Stimulated activated memory B cell treated with anti-CD40 and anti-IgM and Interleukin-4, amounts not matched to agents 10 μg/mL and 1 μg/mL and 100 μg/mL, for 72 hours (primary cell): ENCODE results near the gene SORCS3.

Experiments
- ATAC-seq: fragments of 150-1000 bp; cut with Tn5 transposase; 2 replicates; pipeline ENCODE4 v1.10.0; 2021
- H3K27ac Mint-ChIP-seq: one replicate; pipeline ENCODE4 v1.8.0; 2022; ENCODE audit warnings: mild to moderate bottlenecking, mixed read lengths
- H3K27me3 Mint-ChIP-seq: one replicate; pipeline ENCODE4 v1.8.0; 2022; ENCODE audit warnings: mixed read lengths
- H3K36me3 Mint-ChIP-seq: one replicate; pipeline ENCODE4 v1.8.0; 2022; ENCODE audit warnings: mixed read lengths
- H3K4me1 Mint-ChIP-seq: one replicate; pipeline ENCODE4 v1.8.0; 2022; ENCODE audit warnings: mixed read lengths
- H3K4me3 Mint-ChIP-seq: one replicate; pipeline ENCODE4 v1.8.0; 2022; ENCODE audit warnings: mild to moderate bottlenecking, moderate library complexity, mixed read lengths
- H3K9me3 Mint-ChIP-seq: one replicate; pipeline ENCODE4 v1.8.0; 2022; ENCODE audit warnings: mixed read lengths

Gene SORCS3

DNA sequence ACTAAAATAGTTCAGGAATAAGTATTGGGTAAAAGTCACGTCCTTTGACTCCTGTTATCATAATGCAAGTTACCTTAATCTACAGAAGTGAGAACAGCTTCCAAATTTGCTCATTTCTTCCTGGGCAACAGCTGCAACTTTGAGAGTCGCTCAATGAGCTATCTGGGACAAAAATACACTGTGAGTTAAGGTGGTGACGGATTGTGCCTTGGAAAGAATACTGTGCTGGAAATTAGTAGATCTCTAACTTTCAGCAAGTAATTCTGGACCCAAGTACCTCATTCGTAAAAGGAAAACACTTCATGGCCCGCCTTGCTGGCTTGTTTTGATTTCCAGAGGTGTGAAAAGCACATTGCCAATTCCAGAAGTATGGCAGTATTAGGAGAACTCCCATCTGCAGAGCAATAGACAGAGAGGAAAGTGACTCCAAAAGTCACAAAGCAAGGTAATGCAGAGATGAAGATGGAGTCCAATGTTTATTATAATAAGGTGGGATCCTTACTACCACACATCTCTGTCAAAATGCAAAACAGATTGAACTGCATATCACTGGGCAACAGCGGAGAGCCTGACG is 626.0 kb downstream of the SORCS3 start:
- Mint-ChIP-seq H3K9me3 (peaks cover 2% of the 10 kb centered on the region), H3K36me3 (no peaks in the 10 kb centered on the region), H3K27ac (no peak overlapping the region), H3K27me3 (no peaks in the 10 kb centered on the region), H3K4me1 (no peaks in the 10 kb centered on the region), H3K4me3 (no peak overlapping the region)
- no peak for ATAC-seq

DNA sequence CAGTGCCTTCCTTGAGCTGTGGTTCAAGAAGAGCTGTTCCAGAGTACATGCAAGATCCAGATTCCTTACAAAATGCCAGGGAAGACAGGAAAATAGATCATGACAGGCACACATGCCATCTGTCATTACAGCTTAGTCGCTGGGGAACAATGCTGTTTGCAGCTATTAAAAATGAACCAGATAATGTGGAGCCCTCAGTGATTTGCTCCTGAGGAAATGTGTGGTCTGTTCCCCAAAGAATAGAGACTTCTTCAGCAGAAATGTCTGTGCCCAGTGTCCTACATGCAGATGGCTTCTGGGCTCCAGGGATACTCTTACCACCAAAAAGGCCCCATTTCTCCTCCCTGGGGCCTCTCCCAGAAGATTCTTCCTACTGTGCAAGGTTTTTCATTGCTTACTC is 627.9 kb downstream of the SORCS3 start:
- Mint-ChIP-seq H3K36me3 (no peaks in the 10 kb centered on the region), H3K4me3 (no peak overlapping the region), H3K4me1 (no peaks in the 10 kb centered on the region), H3K27me3 (no peaks in the 10 kb centered on the region), H3K27ac (no peak overlapping the region), H3K9me3 (no peaks in the 10 kb centered on the region)
- no peak for ATAC-seq

GRCh38 chr10:105269689-105270088 is 628.6 kb downstream of the SORCS3 start:
- no peaks in the 10 kb centered on the region for H3K36me3 Mint-ChIP-seq
- H3K27me3 Mint-ChIP-seq, result no peaks in the 10 kb centered on the region
- H3K9me3 Mint-ChIP-seq, result peaks cover 4% of the 10 kb centered on the region
- no peaks in the 10 kb centered on the region for H3K4me1 Mint-ChIP-seq
- H3K4me3 Mint-ChIP-seq, result no peak overlapping the region
- H3K27ac Mint-ChIP-seq, result no peak overlapping the region
- no peak for ATAC-seq

DNA sequence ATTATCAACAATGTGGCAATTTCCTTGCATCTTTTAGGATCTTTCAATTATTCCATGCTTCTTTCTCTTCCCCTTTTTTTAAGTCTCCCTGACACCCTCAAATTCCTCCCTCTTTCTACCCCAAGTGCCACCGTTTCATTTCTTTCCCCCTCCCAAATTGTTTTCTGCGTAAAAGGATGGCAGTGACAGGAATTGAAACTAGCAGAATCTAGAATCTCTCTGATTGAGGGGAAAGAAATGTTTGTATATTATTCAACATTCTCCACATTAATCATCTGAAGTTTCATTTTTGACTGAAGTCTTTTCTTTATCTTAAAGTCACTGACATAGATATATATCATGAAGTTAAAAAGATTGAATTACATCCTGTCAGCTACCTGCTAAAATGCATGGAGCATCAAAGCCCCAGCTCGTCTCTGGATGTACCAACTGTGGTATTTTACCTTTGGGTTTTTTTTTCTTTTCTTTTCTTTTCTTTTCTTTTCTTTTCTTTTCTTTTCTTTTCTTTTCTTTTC is 633.5 kb downstream of the SORCS3 start:
- Mint-ChIP-seq H3K27ac (no peak overlapping the region), H3K4me3 (no peak overlapping the region), H3K9me3 (peaks cover 8% of the 10 kb centered on the region), H3K27me3 (no peaks in the 10 kb centered on the region), H3K36me3 (no peaks in the 10 kb centered on the region), H3K4me1 (no peaks in the 10 kb centered on the region)
- ATAC-seq, result no peak

DNA sequence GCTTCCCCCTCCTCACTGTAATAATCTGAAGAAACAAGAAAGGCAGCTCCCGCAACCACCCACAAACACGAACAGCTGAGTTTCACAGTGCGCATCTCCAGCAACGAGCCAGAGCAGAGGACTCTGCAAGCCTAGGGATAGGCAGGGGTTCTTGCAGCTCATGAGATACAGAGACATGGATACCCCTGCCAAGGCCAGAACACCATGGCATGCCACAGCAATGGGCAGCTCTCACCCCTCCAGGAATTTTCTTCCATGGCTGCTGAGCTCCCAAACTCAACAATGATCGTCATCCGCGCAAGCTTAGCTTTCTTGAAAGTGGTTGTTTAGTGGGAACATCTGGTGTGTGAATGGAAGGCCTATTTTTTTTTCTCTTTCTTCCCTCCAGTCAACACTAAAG is 637.3 kb downstream of the SORCS3 start:
- H3K4me3 Mint-ChIP-seq, result no peak overlapping the region
- H3K36me3 Mint-ChIP-seq, result no peaks in the 10 kb centered on the region
- no peak overlapping the region for H3K27ac Mint-ChIP-seq
- no peaks in the 10 kb centered on the region for H3K27me3 Mint-ChIP-seq
- H3K9me3 Mint-ChIP-seq, result peaks cover 8% of the 10 kb centered on the region
- ATAC-seq, result no peak
- no peaks in the 10 kb centered on the region for H3K4me1 Mint-ChIP-seq

DNA sequence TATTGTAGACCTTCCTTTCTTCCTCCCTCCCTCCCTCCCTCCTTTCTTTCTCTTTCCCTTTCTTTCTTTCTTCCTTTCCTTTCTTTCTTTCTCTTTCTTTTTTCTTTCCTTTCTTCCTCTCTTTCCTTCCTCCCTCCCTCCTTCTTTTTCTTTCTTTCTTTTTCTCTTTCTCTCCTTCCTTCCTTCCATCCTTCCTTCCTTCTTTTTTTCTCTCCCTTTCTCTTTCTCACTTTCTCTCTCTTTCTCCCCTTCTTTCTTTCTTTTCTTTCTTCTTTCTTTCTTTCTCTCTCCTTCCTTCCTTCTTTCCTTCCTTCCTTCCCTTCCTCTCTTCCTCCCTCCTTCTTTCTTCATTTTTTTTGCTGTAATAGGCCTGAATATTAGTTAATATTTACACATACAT is 638.0 kb downstream of the SORCS3 start:
- Mint-ChIP-seq H3K9me3 (peaks cover 8% of the 10 kb centered on the region), H3K4me1 (no peaks in the 10 kb centered on the region), H3K4me3 (no peak overlapping the region), H3K27ac (no peak overlapping the region), H3K36me3 (no peaks in the 10 kb centered on the region), H3K27me3 (no peaks in the 10 kb centered on the region)
- no peak for ATAC-seq

GRCh38 chr10:105280895-105281294 is 639.8 kb downstream of the SORCS3 start:
- H3K27ac Mint-ChIP-seq, result no peak overlapping the region
- no peaks in the 10 kb centered on the region for H3K27me3 Mint-ChIP-seq
- no peak overlapping the region for H3K4me3 Mint-ChIP-seq
- no peaks in the 10 kb centered on the region for H3K36me3 Mint-ChIP-seq
- H3K9me3 Mint-ChIP-seq, result peaks cover 4% of the 10 kb centered on the region
- no peaks in the 10 kb centered on the region for H3K4me1 Mint-ChIP-seq
- no peak for ATAC-seq

GRCh38 chr10:105284476-105285215 is 643.6 kb downstream of the SORCS3 start:
- no peak for ATAC-seq
- Mint-ChIP-seq H3K27me3 (no peaks in the 10 kb centered on the region), H3K4me3 (no peak overlapping the region), H3K36me3 (no peaks in the 10 kb centered on the region), H3K27ac (no peak overlapping the region), H3K9me3 (peaks cover 2% of the 10 kb centered on the region), H3K4me1 (no peaks in the 10 kb centered on the region)

GRCh38 chr10:105288026-105288425 is 646.9 kb downstream of the SORCS3 start:
- H3K27ac Mint-ChIP-seq, result no peak overlapping the region
- ATAC-seq, result no peak
- H3K9me3 Mint-ChIP-seq, result peaks cover 2% of the 10 kb centered on the region
- H3K27me3 Mint-ChIP-seq, result no peaks in the 10 kb centered on the region
- H3K4me3 Mint-ChIP-seq, result no peak overlapping the region
- H3K36me3 Mint-ChIP-seq, result no peaks in the 10 kb centered on the region
- H3K4me1 Mint-ChIP-seq, result no peaks in the 10 kb centered on the region

- H3K4me3 Mint-ChIP-seq, result no peak overlapping the region
- H3K36me3 Mint-ChIP-seq, result no peaks in the 10 kb centered on the region
- ATAC-seq, result no peak
- peaks cover 2% of the 10 kb centered on the region for H3K9me3 Mint-ChIP-seq
- no peaks in the 10 kb centered on the region for H3K27me3 Mint-ChIP-seq
- H3K4me1 Mint-ChIP-seq, result no peaks in the 10 kb centered on the region
- no peak overlapping the region for H3K27ac Mint-ChIP-seq
Measured at GRCh38 chr10:105288613-105289012, 647.5 kb downstream of the SORCS3 start.

DNA sequence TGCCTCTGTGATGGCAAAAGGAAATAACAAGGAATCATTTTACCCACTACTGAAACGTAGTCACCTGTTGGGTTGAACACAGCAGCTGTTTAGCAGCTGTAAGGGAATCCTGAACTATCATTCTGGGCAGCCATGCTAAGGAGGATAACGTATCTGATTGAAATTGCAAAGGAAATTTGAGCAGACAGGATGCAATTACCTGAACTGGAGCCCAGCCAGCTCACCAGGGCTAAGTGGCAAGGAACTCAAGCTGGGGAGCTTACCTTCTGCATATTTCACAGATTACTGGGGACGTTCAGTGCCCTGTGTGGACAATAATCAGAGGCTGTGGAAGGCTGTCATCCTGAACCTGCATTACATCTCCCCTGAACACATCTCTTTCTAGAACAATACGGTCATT is 650.5 kb downstream of the SORCS3 start:
- no peaks in the 10 kb centered on the region for H3K27me3 Mint-ChIP-seq
- H3K4me3 Mint-ChIP-seq, result no peak overlapping the region
- H3K9me3 Mint-ChIP-seq, result peaks cover 10% of the 10 kb centered on the region
- H3K4me1 Mint-ChIP-seq, result no peaks in the 10 kb centered on the region
- no peak for ATAC-seq
- H3K36me3 Mint-ChIP-seq, result no peaks in the 10 kb centered on the region
- H3K27ac Mint-ChIP-seq, result no peak overlapping the region

DNA sequence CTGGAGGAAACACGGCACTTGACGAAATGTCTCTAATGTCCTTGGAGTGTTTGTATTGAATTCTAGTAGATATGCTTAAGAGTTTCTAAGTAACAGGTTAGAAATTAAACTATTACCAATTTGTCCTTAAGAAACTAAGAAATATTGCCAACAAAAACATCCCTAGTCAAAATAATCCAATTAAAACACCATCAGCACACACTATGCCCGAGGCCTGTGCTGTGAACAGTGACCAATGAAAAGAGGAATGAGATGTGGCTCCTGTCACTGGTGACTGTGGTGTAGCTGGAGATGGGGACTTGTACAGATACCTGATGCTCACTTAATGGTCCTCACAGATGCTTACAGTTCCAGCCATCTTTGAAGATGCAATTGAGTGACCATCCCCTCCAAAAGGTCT is 651.1 kb downstream of the SORCS3 start:
- ATAC-seq, result no peak
- no peaks in the 10 kb centered on the region for H3K36me3 Mint-ChIP-seq
- H3K27ac Mint-ChIP-seq, result no peak overlapping the region
- peaks cover 10% of the 10 kb centered on the region for H3K9me3 Mint-ChIP-seq
- no peak overlapping the region for H3K4me3 Mint-ChIP-seq
- no peaks in the 10 kb centered on the region for H3K4me1 Mint-ChIP-seq
- no peaks in the 10 kb centered on the region for H3K27me3 Mint-ChIP-seq
